ENCODE results near the gene AMBRA1. TPM values are rescaled to one million over a fixed set of nuclear protein-coding genes. Genes with fewer than 3 reads are reported as not detected.

The AMBRA1 gene
- total and polyA plus RNA-seq, 2 of the 8 experiments (the other 6 are each of a cell fraction or from before 2014, with no cell fraction given), result 14.2 to 37.4 TPM

DNA sequence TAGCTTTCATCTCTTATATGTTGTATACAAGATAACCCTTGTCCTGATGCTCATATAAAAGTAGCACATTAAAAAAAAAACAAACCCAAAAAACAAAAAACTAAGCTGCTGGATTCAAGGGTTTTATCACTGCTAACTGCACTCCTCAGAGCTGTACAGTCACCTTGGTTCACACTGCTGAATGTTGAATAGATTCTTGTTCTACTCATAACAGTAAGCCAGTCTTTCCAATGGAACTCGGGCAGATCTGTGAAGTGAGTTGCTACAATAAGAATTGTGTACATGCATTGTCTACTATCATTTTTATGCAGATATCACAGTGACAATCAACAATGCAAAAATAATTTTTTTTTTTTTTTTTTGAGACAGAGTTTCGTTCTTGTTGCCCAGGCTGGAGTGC, 18.5 kb upstream of the AMBRA1 start (continued):
- no peak for TF ChIP-seq CBX5 (IDR thresholded peaks at IDR 0.05; ENCODE audit: low read depth, low read length)
- TF ChIP-seq, protein P1, sequence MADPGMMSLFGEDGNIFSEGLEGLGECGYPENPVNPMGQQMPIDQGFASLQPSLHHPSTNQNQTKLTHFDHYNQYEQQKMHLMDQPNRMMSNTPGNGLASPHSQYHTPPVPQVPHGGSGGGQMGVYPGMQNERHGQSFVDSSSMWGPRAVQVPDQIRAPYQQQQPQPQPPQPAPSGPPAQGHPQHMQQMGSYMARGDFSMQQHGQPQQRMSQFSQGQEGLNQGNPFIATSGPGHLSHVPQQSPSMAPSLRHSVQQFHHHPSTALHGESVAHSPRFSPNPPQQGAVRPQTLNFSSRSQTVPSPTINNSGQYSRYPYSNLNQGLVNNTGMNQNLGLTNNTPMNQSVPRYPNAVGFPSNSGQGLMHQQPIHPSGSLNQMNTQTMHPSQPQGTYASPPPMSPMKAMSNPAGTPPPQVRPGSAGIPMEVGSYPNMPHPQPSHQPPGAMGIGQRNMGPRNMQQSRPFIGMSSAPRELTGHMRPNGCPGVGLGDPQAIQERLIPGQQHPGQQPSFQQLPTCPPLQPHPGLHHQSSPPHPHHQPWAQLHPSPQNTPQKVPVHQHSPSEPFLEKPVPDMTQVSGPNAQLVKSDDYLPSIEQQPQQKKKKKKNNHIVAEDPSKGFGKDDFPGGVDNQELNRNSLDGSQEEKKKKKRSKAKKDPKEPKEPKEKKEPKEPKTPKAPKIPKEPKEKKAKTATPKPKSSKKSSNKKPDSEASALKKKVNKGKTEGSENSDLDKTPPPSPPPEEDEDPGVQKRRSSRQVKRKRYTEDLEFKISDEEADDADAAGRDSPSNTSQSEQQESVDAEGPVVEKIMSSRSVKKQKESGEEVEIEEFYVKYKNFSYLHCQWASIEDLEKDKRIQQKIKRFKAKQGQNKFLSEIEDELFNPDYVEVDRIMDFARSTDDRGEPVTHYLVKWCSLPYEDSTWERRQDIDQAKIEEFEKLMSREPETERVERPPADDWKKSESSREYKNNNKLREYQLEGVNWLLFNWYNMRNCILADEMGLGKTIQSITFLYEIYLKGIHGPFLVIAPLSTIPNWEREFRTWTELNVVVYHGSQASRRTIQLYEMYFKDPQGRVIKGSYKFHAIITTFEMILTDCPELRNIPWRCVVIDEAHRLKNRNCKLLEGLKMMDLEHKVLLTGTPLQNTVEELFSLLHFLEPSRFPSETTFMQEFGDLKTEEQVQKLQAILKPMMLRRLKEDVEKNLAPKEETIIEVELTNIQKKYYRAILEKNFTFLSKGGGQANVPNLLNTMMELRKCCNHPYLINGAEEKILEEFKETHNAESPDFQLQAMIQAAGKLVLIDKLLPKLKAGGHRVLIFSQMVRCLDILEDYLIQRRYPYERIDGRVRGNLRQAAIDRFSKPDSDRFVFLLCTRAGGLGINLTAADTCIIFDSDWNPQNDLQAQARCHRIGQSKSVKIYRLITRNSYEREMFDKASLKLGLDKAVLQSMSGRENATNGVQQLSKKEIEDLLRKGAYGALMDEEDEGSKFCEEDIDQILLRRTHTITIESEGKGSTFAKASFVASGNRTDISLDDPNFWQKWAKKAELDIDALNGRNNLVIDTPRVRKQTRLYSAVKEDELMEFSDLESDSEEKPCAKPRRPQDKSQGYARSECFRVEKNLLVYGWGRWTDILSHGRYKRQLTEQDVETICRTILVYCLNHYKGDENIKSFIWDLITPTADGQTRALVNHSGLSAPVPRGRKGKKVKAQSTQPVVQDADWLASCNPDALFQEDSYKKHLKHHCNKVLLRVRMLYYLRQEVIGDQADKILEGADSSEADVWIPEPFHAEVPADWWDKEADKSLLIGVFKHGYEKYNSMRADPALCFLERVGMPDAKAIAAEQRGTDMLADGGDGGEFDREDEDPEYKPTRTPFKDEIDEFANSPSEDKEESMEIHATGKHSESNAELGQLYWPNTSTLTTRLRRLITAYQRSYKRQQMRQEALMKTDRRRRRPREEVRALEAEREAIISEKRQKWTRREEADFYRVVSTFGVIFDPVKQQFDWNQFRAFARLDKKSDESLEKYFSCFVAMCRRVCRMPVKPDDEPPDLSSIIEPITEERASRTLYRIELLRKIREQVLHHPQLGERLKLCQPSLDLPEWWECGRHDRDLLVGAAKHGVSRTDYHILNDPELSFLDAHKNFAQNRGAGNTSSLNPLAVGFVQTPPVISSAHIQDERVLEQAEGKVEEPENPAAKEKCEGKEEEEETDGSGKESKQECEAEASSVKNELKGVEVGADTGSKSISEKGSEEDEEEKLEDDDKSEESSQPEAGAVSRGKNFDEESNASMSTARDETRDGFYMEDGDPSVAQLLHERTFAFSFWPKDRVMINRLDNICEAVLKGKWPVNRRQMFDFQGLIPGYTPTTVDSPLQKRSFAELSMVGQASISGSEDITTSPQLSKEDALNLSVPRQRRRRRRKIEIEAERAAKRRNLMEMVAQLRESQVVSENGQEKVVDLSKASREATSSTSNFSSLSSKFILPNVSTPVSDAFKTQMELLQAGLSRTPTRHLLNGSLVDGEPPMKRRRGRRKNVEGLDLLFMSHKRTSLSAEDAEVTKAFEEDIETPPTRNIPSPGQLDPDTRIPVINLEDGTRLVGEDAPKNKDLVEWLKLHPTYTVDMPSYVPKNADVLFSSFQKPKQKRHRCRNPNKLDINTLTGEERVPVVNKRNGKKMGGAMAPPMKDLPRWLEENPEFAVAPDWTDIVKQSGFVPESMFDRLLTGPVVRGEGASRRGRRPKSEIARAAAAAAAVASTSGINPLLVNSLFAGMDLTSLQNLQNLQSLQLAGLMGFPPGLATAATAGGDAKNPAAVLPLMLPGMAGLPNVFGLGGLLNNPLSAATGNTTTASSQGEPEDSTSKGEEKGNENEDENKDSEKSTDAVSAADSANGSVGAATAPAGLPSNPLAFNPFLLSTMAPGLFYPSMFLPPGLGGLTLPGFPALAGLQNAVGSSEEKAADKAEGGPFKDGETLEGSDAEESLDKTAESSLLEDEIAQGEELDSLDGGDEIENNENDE (IDR thresholded peaks at IDR 0.05; ENCODE audit: insufficient replicate concordance, low read length), result no peak
- TF ChIP-seq POLR2A (IDR thresholded peaks at IDR 0.05; ENCODE audit: control extremely low read depth in 1 of 2, low read depth in 2 of 2, low read length in 2 of 2), result no peak
- TF ChIP-seq TAF7 (optimal IDR thresholded peaks at IDR 0.05; ENCODE audit: borderline replicate concordance, low read depth, low read length), result no peak

Measured in H1 (cell line).